ENCODE measurements around the gene POLE.

POLE gene

DNA sequence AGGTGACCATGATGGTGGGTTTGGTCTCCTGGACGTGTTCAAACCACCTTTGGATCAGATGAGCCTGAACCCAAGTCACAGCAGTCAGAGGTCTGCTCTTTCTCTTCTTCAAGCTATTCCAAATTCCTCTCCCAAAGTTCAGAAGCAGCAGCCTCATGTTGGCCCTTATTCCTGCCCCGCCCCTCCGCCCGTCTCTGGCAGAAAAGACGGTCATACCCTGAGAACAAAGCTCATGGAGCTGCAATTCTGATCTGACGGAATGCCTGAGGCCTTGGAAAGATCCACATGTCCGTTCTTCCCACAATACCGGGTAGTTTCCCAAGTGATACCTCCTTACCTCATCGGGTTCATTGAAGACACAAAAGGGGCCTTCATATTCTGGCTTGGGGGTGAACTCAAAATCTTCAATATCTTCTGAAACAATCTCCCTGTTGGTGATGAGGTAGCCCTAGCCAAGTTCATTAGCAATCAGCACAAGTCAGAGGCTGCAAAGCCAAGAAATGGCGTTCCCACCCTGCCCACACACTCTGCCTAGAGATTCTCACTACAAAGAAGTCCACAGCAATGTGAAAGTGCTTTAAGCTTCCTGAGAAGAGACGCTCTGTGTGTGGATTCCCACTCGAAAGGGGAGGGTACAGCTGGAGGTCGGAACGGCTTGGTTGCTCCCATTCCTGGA, 11.2 kb downstream of the POLE start:
- no peak for DNase-seq (ENCODE audit: low read depth in 2 of 2)

DNA sequence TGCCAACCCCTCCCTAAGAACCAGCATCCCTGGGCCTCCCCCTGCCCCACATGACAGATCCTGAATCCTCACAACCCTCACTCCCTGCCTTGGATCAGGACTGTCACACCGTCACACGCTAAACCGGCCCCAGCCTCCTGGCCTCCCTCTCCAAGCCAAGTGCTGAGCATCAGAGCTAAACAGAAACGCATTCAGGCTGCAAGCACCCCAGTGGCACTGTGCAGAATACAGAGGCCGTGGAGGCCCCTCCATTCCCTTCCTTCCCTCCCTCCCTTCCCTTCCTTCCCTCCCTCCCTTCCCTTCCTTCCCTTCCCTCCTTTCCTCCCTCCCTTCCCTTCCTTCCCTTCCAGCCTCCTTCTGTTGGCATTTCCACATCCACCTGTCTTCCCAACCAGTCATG, 12.6 kb downstream of the POLE start:
- DNase-seq (ENCODE audit: low read depth in 2 of 2) = no peak

DNA sequence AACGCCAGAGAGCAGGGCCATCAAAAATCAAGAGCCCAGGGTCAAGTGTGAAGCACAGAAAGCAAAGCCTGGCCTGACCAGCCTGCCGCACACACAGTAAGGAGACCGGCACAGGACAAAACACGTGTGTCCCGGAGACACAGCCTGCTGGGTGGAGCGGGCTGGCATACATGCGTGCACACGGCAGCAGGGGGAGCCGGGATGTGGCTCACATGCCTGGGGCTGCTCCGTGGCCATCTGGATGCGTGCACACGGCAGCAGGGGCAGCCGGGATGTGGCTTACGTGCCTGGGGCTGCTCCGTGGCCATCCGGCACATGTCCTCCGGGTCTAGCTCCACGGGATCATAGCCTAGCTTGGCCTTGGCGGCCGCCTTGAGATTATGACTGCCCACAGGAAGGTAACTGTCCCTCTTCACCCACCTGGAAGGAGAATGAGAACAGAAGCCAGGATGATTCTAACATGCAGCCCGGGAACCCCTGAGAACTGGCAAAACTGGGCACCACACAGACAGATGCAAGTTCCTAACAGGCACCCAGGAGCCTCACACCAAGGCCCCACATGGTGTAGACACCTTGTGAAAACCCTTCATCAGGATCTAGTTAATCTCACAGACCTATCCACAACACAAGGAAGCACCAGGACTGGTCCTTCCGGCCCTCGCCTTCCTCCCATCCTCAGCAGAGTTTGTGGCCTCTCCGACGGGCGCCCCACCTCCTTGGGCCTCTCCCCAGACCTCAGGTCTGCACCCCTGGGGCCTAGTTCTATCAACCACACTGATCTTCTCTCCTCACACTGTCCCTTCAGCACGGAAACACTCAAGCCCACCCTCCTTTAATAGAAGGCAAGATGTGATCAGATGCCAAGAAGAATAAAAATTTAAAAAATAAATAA, 13.6 kb downstream of the POLE start:
- DNase-seq (ENCODE audit: low read depth in 2 of 2) = no peak

DNA sequence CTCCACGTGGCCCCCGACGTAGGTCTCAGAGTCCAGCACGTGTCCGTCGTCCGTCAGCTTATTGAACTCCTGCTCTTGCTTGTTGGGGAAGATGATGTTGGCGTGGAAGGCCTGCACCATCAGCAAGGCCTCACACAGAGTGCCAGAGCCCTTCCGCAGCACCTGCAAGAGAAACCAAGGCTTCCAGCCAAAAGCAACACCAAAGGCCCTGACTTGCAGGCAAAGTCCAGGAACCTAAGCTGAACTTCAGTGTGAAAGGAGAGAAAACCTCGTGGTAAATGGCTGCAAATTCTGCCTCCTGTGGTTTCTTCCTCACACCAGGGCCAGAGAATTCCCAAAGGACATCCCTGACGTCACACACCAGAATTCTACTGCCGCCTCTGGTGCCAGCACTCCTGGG, 14.5 kb downstream of the POLE start:
- DNase-seq (ENCODE audit: low read depth in 2 of 2) = no peak

DNA sequence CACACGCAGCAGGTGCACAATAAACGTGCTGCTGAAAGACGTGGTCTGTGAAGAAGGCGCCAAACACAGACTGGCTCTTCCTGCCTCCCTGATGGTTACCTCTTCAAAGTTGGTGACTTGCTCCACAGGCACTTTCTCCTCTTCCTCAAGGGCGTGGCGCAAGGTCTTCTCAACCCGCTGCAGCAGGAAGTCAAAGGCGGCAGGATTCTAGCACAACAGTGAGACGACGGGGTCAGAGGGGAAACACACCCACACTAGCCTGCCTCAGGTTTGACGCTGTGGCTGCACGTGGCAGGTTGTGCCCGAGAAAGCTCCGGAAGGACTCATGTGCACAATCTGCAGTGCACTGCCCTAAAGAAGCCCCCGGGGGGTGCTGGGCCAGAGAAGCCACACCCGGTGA, 15.0 kb downstream of the POLE start:
- DNase-seq (ENCODE audit: low read depth in 2 of 2) = no peak

DNA sequence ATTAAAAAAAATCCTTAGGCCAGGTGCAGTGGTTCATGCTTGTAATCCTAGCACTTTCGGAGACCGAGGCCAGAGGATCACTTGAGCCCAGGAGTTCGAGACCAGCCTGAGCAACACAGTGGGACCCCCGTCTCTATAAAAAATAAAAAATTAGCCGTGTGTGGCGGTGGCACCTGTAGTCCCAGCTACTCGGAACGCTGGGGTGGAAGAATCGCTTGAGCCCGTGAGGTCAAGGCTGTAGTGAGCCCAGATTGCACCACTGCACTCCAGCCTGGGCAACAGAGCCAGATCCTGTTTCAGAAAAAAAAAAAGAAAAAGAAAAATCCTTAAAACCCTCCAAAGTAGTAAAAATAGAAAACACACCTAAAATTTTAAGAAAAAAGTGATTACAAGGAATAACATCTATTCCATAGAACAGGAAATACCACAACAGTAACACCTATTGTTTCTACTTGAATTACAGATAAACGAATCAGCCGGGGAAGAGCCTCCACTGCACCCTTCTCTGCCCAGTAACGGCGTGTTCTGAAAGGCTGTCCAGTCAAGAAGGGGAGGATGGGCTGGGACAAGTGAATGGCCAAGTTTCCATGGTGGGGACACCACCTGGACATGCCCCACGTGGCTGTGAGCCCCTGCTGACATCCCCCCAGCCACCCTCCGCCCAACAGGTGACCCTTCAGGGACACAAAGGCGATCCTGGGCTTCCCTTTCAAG, 17.8 kb downstream of the POLE start:
- no peak for DNase-seq (ENCODE audit: low read depth in 2 of 2)

DNA sequence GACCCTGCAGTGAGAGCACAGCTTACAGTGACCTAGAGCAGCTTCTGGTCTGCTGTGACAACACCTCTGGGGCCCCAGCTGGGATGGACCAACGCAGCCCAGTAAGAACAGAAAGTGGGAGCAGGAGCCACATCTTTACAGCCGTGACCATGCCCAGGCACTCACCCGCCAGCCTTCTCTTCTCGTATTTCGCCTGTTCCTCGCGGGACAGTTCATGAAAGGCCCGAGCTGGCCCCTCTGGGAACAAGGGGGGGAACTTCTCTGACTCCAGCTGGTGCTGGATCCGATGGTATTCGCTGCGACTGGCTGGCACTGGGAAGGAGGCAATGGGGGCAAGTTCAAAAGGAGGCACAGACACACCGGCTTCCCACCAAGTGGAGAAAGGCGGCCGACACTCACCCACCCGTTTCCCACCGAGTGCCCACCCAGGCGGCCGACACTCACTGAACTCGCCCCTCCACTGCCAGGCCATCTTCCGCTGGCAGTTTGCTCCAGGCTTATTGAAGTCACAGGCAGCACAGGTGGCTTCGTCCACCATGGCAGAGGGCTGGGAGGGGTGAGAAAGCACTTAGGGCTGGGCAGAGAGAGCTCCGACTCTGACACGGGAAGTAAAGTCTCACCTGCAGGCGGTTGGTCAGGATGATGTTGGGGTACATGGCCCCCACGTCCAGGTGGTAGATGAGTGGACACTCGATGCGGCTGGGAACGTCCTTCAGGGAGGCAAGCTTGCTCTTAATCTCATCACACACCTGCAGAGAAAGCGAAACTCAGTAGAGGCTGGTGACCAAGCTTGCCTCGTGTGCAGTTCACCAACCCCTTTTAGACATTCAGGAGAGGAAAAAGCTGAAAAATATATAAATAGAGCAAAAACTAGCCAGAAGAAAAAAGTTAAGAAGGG, 18.7 kb downstream of the POLE start:
- DNase-seq (ENCODE audit: low read depth in 2 of 2) = no peak

DNA sequence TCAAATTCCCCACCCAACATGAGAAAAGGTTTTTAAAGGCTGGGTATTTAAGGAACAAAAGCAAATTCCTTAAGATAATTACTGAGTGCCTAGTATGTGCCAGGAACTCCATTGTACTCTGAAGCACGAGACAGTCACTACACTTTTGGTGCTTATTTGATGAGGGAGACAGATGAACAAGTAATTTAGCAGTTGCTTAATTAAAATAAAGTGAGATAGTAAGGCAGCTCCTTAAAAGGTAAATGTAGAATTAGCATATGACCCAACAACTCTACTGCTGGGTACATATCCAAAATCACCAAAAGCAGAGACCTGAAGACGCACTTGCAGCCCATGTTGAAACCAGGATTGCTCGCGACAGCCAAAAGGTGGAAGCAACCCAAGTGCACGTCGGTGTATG, 21.3 kb downstream of the POLE start:
- DNase-seq (ENCODE audit: low read depth in 2 of 2) = no peak

DNA sequence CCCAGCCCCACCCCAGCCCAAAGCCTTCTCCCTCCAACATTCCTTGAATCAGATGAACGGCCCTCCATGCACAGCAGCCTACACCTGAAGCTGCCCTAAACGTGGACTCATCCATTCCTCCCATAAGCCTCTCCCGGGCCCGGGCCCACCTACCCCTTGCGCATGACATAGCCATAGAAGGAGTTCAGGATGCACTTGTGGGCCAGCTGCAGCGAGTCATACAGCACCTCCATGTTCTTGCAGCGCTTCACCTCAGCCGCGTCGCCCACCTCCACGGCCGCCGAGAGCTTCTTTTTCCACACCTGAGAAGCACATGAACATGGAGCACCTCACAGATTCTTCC, 22.0 kb downstream of the POLE start:
- DNase-seq (ENCODE audit: low read depth in 2 of 2) = no peak

DNA sequence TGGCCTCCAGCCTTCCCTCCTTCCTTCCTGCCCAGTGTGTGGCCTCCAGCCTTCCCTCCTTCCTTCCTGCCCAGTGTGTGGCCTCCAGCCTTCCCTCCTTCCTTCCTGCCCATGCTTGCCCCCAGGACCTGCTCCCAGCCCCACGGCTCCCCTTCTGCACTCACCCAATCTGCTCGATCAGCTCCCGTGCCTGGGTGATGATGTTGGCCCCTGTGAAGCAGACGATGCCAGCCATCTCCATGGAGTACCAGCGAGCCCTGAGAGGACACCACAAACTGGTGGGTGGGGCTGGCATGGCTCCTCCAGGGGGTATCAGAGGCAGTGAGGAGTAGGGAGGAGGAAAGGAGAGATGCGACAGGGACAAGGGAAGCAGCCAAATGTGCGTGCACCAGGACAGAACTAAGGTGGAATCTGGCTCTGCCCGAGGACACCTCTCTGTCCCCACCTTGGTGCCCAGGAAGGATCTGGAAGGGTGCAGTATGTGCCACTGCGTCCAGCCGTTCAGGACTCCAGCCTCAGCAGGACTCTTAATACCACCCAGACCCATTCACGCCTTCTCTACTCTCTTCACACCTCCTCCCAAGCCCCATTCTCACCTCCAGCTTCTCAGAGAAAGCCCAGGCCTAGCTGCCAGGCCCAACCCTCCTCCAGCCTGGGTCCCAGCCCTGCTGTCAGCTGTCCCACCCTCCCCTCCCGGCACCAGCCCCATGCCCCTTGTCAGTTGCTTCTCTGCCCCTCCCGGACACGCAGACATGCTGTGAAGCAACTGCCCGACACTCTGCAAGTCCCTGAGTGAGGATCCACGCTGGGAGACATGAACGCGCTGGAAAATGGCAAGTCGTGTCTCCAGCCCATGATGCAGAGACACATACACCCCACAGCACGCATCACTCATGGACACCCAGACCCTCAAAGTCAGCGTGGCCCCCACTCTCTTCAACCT, 22.7 kb downstream of the POLE start:
- DNase-seq (ENCODE audit: low read depth in 2 of 2) = no peak

DNA sequence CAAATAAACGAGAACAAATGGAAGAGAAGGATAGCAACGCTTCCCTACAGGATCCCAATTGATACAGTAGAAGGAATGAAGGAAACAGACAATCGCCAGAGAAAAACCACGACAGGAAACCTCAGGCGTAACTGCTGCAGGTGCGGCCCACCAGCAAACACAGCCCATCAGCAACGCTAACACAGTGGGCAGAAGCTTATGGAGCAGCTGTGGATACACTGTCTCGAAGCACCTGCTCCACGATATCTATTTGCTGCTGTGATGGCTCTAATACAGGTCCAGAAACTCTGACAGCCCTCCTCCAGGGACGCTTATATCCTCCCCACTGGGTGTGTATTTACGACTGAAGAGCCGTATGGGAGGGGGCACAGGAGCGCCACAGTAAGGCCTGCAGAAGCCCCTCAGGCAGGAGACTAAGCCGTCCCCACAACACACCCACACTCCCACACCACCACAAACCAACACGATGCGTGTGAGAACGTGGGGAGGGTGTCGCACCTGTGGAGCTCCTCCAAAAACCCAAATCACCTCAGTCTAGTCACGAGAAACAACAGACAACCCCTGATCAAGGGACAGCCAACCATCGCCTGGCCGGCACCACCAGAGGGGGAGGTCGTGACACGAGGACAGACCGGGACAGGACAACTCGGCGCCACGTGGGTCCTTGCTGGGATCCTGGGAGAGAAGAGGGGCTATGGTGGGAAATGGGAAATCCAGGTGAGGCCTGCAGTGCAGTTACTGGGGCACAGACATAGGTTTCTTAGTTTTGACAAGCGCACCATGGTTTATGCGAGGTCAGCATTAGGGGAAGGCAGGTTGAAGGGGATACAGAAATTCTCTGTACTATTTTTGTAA, 24.0 kb downstream of the POLE start:
- no peak for DNase-seq (ENCODE audit: low read depth in 2 of 2)

DNA sequence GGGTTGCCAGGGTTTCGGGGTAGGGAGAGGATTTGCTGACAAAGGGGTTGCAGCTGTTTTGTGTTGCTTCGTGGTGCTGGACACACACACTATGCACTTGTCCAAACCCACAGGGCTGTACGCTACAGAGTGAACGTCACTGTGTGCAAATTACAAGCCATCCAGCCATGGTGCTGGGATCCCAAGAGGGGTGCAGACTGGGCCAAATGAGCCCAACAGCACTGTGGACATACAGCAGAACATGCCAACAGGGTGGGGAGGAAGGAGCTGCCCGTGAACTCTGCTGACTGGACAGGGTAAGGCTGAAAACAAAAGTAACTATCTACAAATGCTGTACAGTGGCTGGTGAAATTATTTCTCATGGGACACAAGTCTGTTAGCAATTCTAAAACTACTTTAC, 25.2 kb downstream of the POLE start:
- DNase-seq (ENCODE audit: low read depth in 2 of 2) = no peak

DNA sequence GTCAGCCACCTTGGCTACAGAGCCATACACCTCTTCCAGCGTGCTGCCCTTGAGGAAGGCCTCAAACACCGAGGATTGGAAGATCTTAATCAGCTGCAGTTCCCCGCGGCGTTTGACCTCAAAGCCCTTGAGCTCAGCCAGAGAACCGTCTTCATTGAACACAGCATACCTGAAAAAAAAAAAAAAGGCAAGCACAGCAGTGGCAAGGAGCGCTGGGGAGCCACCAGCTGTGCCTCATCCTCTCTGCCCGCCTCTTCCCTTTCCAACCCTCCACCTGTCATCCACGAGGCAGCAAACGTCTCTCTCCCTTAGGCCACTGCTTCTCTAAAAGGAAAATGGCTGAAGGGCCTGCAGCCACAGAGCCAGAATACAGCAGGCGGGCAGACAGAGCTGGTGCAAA, 26.1 kb downstream of the POLE start:
- no peak for DNase-seq (ENCODE audit: low read depth in 2 of 2)

DNA sequence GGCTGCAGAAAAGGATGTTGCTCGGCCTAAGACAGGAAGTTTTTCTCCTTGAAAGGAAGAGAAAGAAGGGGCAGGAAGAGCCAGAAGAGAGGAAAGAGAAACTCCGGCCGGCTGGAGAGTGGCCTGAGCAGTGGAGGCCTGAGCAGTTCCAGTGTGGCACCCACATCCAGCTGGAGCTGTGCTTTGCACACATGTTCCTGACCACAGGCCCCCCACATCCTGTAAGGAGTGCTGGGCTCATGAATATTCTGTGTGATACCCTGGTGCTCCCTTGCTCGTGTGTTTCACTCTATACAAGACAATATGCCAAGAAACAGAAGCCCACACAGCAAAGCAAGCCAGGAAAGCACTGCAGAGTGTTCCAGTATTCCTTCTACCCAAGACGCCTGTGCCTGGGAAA, 27.1 kb downstream of the POLE start:
- DNase-seq (ENCODE audit: low read depth in 2 of 2) = no peak

DNA sequence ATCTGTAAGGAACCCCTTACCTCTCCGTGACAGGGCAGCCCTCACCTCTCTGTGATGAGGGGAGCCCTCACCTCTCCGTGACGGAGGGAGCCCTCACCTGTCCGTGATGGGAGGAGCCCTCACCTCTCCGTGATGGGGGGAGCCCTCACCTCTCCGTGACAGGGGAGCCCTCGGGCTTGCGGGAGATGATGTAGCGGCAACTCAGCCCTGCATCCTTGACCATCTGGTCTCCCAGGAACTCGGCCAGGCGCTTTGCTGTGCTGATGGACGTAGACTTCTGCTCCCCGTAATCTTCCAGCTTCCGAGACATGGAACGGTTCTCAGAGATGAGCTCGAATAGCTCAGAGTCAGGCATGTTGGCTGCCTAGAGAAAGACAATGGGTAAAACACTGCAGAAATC, 28.0 kb downstream of the POLE start:
- DNase-seq (ENCODE audit: low read depth in 2 of 2) = no peak

DNA sequence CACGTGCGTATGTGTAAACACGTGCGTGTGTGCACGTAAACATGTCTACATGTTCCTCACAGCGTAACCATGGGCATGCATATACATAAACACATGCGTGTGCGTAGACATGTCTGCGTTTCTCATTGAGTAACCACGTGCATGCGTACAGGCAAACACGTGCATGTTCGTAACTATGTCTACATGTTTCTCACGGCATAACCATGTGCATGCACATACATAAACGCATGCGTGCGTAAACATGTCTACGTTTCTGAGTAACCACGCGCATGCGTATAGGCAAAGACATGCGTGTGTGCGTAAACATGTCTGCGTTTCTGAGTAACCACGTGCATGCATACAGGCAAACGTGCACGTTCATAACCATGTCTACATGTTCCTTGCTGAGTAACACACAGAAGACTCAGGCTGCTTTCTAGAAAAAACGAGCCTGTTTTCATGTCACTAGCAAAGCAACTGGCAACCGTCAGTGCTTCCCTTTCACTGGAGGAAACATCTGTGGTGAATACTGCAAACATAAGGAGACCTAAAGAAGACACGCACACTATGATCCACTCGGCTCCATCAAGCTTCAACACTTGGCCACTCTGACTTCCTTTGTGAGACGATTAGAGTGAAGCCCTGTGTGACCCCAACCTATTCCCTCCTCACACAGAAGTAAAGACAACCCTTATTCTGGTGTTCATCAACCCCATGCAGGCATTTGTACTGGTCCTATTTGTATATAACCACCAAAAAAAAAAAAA, 28.8 kb downstream of the POLE start:
- no peak for DNase-seq (ENCODE audit: low read depth in 2 of 2)

DNA sequence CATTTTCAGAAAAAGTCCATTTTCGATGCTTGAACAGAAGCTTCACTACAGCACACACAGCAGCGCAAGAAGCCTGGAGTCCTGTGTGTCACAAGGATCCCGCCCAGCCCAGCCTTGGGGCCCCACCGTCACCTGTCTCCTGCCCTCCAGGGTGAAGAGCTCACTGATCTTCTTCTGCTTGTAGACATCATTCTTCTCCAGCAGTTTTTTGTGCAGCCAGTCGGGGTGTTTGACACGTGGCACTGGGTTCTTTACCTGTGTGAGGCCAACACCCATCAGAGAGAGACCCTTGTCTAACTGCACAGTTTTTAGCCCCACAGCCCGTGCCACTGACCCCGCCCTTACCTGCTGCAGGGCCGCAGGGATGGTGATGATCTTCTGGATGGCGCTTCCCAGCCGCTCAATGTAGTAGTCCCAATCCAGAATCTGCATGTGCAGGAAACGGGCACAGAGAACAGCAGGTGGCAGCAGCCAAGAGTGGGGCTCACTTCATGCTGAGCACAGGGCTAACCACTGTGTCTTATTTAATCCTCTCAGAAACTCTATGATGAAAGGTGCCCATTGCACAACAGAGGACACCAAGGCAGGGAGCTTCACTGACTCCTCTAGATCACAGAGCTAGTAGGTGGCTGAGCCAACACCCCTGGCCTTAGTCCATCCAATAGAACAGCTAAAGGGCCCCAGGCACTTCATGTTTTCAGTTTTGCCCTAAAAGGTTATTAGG, 30.0 kb downstream of the POLE start:
- DNase-seq (ENCODE audit: low read depth in 2 of 2) = no peak

DNA sequence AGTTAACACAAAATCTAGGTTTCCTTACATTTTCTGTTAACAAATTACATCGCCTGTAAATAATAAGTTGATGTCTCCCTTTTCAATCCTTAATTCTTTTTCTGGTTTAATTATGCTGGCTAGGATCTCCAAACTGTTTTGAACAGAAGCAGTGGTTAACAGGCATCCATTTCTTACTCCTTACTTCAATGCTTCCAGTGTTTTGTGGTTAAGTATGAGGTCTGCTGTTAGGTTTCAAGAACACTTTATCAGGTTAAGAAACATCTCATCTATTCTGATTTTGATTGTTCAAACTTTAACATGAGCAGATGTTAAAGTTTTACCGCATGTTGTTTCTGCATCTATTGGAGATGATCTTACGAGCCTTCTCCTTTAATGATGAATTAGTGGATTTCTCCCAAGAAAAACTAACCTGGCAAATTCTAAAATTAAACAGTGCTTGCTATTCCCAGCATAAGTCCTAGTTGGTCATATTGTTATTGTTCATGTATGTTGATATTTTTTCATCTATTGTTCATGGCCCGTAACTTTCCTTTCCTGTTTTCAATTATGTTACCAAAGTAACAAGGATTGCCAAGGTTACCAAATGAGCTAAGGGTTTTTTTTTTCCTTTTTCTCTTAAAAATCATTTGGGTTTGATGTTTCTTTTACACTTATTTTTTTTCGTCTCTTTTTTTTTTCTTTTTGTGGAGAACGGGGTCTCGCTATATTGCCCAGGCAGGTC, 33.4 kb downstream of the POLE start:
- DNase-seq (ENCODE audit: low read depth in 2 of 2) = no peak
